H4 (cell line): ENCODE measurements around the gene CD22. TPM values are rescaled to one million over a fixed set of nuclear protein-coding genes. Genes with fewer than 3 reads are reported as not detected.
"Not testable (repeated sequence)": the region's sequence is repeated elsewhere in the genome, so short reads cannot be mapped to it uniquely, and the experiment has no call there.

ENCODE experiments used
- DNase-seq: peaks from one replicate; pipeline ENCODE4 v3.0.0-alpha.2; 2015; ENCODE audit warnings: low spot score
- total RNA-seq: library from RNA; depleted of rRNA; stranded (reverse); fragments of >200 nt; shearing (Covaris generic); gene quantifications from 2 replicates; pipeline ENCODE4 v1.2.3, GENCODE V29; 2014; rRNA removed

The CD22 gene
- total RNA-seq = 1.9 and 6.1 TPM in 2 replicates

DNA sequence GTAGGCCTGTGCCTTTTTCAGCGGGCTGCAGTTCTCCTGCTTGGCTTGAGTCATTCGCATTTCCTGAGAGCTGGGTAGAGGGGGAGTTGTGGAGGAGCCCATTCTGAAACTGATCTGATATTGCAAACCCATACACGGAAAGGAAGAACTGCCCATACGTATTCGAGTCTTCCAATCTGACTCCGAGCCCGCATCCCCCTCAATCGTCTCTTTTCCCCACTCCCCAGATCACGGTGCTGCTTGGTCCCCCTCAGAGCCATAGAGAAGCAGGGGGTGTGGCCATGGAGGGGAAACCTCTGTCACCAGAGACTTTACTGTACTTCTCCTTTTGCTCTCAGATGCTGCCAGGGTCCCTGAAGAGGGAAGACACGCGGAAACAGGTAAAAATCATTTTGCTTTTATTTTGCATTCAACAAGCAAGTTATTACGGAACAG, at the start of gene CD22:
TSS of gene CD22 (plus strand) at position 337 of the 435 bp plus-strand sequence. CDS start 2,854 bp downstream, outside the sequence.
- DNase-seq = no peak

GRCh38 chr19:35279374-35279773, 49.6 kb upstream of the CD22 start:
- DNase-seq = no peak

- no peak for DNase-seq
Observed at GRCh38 chr19:35279985-35280821, 48.8 kb upstream of the CD22 start.

GRCh38 chr19:35281303-35281702, 47.7 kb upstream of the CD22 start:
- no peak for DNase-seq

DNA sequence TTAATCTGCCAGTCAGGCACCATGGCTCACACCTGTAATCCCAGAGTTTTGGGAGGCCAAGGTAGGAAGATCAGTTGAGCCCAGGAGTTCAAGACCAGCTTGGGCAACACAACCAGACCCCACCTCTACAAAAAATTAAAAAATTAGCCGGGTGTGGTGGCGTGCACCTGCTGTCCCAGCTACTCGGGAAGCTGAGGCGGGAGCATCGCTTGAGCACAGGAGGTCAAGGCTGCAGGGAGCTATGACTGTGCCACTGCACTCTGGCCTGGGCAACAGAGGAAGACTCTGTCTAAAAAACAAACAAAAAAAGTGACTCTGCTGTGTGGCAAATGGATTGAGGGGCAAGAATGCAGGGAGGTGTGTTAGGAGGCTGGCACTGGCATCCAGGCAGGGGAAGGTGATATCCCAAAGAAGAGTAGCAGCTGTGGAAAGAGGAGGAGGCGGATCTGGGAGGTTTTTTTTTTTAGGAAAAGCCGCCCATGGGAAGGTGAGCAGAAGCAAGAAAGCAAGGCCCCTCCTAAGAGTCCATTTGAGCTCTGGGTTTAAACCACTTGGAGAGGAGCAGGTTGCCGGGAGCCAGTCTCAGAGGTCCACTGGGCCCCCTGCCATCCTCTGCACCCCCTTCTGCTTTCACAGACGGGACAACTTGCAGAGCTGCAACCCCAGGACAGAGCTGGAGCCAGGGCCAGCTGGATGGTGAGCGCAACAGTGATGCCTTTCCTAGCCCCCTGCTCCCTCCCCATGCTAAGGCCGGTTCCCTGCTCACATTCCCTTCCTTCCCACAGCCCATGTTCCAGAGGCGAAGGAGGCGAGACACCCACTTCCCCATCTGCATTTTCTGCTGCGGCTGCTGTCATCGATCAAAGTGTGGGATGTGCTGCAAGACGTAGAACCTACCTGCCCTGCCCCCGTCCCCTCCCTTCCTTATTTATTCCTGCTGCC, 44.6 kb upstream of the CD22 start:
- no peak for DNase-seq

DNA sequence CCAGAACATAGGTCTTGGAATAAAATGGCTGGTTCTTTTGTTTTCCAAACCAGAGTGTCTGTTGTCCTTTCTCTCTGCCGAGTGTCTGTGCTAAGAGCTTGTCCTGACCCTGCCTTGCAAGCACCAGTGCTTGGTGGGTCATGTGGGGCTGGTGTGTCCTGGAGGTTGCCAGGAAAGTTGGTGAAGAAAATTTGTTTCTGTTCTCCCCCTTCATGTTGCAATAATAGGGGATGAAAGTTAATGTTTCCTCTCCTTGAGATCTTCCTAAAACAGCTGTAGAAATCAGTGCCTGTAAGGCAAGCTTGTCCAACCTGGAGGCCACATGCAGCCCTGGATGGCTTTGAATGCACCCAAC, 43.9 kb upstream of the CD22 start:
- DNase-seq = no peak

- not testable (repeated sequence) for DNase-seq
Observed at GRCh38 chr19:35285465-35285864, 43.5 kb upstream of the CD22 start.

- DNase-seq = not testable (repeated sequence)
Observed at GRCh38 chr19:35286101-35286500, 42.9 kb upstream of the CD22 start.

DNA sequence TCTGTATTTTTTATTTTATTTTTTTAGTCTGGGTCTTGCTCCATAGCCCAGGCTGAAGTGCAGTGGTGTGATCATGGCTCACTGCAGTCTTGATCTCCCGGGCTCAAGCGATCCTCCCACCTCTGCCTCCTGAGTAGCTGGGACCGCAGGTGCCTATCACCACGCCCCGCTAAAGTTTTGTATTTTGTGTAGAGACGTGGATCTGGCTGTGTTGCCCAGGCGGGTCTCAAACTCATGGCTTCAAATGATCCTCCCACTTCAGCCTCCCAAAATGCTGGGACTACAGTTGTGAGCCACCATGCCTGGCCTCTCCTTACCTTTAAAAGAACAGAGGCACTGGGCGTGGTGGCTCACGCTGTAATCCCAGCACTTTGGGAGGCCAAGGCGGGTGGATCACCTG, 41.3 kb upstream of the CD22 start:
- DNase-seq = no peak

- DNase-seq = no peak
Observed at GRCh38 chr19:35288331-35288730, 40.7 kb upstream of the CD22 start.

- no peak for DNase-seq
Observed at GRCh38 chr19:35288906-35289305, 40.1 kb upstream of the CD22 start.

DNA sequence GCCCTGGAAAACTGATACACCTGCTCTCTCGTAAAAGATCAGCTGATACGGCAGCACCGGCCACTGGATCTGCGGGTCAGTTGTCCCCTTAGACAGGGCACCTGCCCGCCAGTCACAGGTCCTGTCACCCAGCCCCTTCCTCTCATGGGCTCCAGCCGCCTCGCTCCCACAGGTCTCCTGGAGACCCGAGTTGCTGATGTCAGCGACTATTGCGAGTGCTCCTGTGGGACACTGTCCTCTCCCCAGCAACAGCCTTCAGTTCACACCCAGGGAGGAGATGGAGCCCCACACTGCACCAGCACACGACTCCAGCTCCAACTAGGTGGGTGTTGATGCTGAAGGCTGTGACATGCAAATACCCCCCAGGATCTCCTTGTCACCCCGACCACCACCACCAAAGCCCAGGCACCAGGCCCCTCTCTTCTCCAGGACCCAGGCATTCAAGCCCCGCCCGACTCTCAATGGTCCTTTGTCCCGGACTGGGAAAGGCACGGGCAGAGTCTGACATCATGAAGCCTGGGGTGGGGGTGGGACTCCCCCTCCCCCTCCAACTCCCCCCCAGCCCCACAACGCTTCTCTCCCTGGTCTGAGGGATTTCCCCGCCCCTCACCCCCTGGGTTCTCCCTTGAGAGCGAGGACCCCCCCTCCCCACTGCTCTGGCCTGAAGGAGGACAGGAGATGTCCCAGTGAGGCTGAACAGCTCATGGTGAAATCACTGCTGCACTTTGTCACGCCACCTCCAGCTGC, 38.4 kb upstream of the CD22 start:
- no peak for DNase-seq

DNA sequence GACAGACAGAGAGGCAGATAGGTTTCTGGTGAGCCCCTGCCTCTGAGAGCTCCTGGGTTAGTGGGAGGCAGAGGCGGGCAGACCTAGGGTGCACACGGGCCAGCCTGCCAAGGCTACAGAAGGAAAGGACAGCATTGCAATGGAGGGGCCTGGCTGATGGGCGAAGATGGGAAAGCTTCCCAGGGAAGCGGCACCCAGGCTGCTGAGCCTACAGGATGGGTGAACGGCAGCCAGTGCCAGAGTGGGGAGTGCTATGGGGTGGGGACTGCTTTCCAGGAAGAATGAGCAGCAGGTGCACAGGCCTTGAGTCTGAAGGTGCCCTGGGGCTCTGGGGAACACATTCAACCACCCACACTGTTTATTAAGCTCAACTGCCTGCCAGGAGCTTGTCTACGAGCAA, 37.7 kb upstream of the CD22 start:
- DNase-seq = no peak

DNA sequence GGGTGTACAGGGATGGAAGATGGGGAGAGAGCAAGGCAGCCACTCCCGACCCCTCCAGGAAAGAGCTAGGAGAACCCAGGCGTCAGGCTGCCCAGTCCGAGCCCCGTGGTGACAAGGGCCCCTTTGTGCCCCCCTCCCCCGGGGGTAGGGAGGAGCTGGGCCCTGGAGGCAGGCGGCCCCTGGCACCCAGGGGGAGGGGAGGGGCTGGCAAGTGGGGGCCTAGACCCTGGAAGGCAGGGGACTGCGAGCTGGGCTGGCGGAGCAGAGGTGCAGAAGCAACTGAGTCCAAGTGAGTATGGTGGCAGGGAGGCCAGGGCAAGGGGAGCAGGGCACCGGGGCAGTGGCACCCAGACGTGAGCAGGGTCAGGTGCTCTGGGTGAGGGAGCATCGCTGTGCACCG, 37.1 kb upstream of the CD22 start, which contains the start of gene MAG:
TSS of gene MAG (plus strand) at position 246 of the 400 bp plus-strand sequence. CDS start 3,248 bp downstream, outside the sequence.
- no peak for DNase-seq

- no peak for DNase-seq
Observed at GRCh38 chr19:35292421-35293362, 36.3 kb upstream of the CD22 start.

DNA sequence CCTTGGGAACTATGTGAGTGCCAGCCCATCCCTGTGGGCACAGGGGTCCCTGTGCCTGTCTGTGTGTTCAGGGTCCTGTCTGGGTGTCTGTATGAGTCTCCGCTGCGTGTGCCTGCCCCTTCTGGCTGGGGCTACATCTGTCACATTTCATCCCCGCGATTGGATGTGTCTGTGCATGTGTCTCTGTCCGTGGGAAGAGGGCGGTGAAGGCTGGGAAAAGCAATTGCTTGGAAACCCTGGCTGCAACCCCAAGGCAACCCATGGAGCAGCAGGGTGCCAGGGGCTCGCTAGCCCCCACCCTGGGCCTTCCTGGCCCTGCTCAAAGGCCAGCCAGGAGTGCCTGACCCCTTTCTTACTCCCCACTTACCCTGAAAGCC, 35.6 kb upstream of the CD22 start:
- DNase-seq = no peak

- no peak for DNase-seq
Observed at GRCh38 chr19:35293808-35294207, 35.2 kb upstream of the CD22 start.

GRCh38 chr19:35294328-35294727, 34.7 kb upstream of the CD22 start:
- DNase-seq = no peak

- DNase-seq = no peak
Observed at GRCh38 chr19:35294859-35295791, 33.9 kb upstream of the CD22 start.
